Measurements from ENCODE around the gene NCF2. TPM values are rescaled to one million over a fixed set of nuclear protein-coding genes. Genes with fewer than 3 reads are reported as not detected.

NCF2 gene
- total RNA-seq, 1 experiment from 2014 or later = 31.3 TPM

DNA sequence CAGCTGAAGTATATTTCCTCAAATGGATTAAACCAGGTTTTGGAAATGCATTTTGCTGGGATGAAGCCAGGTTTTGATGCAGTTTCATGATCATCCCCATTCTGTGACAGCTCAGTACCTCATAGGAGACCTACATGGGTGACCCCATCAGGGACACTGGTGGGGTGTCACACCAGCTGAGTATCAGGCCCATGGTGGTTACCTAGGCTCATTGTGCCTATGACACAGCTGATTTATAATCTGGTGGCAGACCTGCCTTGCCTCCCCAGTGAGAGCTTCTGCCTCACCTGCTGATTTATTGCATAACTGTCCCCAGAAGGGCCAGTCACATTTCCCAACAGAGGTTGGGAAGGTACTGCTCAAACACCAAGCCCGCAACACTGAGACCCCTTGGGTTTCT, 3.8 kb downstream of the NCF2 start:
- CTCF ChIA-PET = no interaction called here
- no peak overlapping the region for H3K4me2 ChIP-seq (ENCODE audit: low read length)
- peaks cover 12% of the 10 kb centered on the region for H3K4me1 ChIP-seq (ENCODE audit: insufficient read depth, low read length)
- POLR2A ChIA-PET (ENCODE audit: unreplicated experiment) = interaction anchor here (0.6 kb wide), 1 partner anchor 38 kb away, joined by 3 read pairs; no protein-coding TSS in a partner anchor
- H3K9me2 ChIP-seq (replicated peaks; ENCODE audit: low read length) = no peaks in the 10 kb centered on the region
- H3F3A ChIP-seq (ENCODE audit: low read length, unreplicated experiment) = no peaks in the 10 kb centered on the region
- H3K36me3 ChIP-seq (ENCODE audit: low read depth, low read length) = no peaks in the 10 kb centered on the region
- H3K9me3 ChIP-seq (ENCODE audit: low read length) = no peaks in the 10 kb centered on the region
- ATAC-seq (no peak), DNase-seq (no peak)
- no peak overlapping the region for H3K4me3 ChIP-seq (ENCODE audit: low read length)
- no peaks in the 10 kb centered on the region for H3K79me2 ChIP-seq (ENCODE audit: low read length)
- TF ChIP-seq, protein P1, sequence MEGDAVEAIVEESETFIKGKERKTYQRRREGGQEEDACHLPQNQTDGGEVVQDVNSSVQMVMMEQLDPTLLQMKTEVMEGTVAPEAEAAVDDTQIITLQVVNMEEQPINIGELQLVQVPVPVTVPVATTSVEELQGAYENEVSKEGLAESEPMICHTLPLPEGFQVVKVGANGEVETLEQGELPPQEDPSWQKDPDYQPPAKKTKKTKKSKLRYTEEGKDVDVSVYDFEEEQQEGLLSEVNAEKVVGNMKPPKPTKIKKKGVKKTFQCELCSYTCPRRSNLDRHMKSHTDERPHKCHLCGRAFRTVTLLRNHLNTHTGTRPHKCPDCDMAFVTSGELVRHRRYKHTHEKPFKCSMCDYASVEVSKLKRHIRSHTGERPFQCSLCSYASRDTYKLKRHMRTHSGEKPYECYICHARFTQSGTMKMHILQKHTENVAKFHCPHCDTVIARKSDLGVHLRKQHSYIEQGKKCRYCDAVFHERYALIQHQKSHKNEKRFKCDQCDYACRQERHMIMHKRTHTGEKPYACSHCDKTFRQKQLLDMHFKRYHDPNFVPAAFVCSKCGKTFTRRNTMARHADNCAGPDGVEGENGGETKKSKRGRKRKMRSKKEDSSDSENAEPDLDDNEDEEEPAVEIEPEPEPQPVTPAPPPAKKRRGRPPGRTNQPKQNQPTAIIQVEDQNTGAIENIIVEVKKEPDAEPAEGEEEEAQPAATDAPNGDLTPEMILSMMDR (conservative IDR thresholded peaks at IDR 0.05; ENCODE audit: low read depth, low read length) = no peak
- TF ChIP-seq EZH2 (IDR thresholded peaks at IDR 0.05; ENCODE audit: low read length, unreplicated experiment) = no peak
- TF ChIP-seq EZH2phosphoT487 (IDR thresholded peaks at IDR 0.05; ENCODE audit: borderline replicate concordance, low read length) = no peak
- H4K20me1 ChIP-seq (ENCODE audit: low read length) = no peaks in the 10 kb centered on the region
- intact Hi-C loops (cut with micrococcal nuclease) = loop anchor here (5.0 kb wide), 1 partner anchor 629 kb away; no protein-coding TSS in a partner anchor
- no peak overlapping the region for H3K27ac ChIP-seq (ENCODE audit: low read length)
- H3K9ac ChIP-seq (ENCODE audit: low read length) = no peak overlapping the region
- H3K27me3 ChIP-seq (ENCODE audit: low read length) = no peaks in the 10 kb centered on the region
- no TSS peak for BruUV-seq (replicated peaks)
- H2AFZ ChIP-seq (ENCODE audit: low read length) = no peak overlapping the region

DNA sequence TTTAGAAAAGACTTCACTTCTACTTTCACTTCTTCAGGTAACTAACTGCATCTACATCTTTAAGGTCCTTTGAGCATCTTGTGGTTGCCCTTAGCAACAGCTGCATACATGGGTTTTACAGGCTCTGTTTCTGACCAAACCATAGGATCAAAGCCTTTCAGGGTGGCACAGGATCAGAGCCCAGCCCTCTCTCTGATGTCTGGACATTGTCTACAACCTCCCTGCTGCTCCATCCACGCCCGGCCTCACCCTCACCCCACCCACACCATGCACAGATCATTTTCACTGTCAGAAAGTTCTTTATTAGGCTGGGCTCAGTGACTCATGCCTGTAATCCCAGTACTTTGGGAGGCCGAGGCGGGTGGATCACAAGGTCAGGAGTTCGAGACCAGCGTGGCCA, 5.2 kb downstream of the NCF2 start:
- H3K9me2 ChIP-seq (replicated peaks; ENCODE audit: low read length) = no peaks in the 10 kb centered on the region
- H3K9ac ChIP-seq (ENCODE audit: low read length) = no peak overlapping the region
- ChIA-PET POLR2A (ENCODE audit: unreplicated experiment) (no interaction called here), CTCF (no interaction called here)
- DNase-seq = peak; percentile 15
- no peaks in the 10 kb centered on the region for H3K36me3 ChIP-seq (ENCODE audit: low read depth, low read length)
- no peaks in the 10 kb centered on the region for H3K27me3 ChIP-seq (ENCODE audit: low read length)
- H3K4me3 ChIP-seq (ENCODE audit: low read length) = no peak overlapping the region
- BruUV-seq (replicated peaks) = no TSS peak
- H3K9me3 ChIP-seq (ENCODE audit: low read length) = no peaks in the 10 kb centered on the region
- no peak overlapping the region for H2AFZ ChIP-seq (ENCODE audit: low read length)
- no peaks in the 10 kb centered on the region for H3K79me2 ChIP-seq (ENCODE audit: low read length)
- H3F3A ChIP-seq (ENCODE audit: low read length, unreplicated experiment) = no peaks in the 10 kb centered on the region
- peak; percentile 66 for ATAC-seq
- intact Hi-C loops (cut with micrococcal nuclease) = loop anchor here (5.0 kb wide), 1 partner anchor 628 kb away; no protein-coding TSS in a partner anchor
- H4K20me1 ChIP-seq (ENCODE audit: low read length) = no peaks in the 10 kb centered on the region
- peaks cover 7% of the 10 kb centered on the region for H3K4me1 ChIP-seq (ENCODE audit: insufficient read depth, low read length)
- H3K4me2 ChIP-seq (ENCODE audit: low read length) = no peak overlapping the region
- TF ChIP-seq EZH2 (IDR thresholded peaks at IDR 0.05; ENCODE audit: low read length, unreplicated experiment) (no peak), EZH2phosphoT487 (IDR thresholded peaks at IDR 0.05; ENCODE audit: borderline replicate concordance, low read length) (no peak)
- TF ChIP-seq, protein P1 (conservative IDR thresholded peaks at IDR 0.05; ENCODE audit: low read depth, low read length) = no peak
- no peak overlapping the region for H3K27ac ChIP-seq (ENCODE audit: low read length)

DNA sequence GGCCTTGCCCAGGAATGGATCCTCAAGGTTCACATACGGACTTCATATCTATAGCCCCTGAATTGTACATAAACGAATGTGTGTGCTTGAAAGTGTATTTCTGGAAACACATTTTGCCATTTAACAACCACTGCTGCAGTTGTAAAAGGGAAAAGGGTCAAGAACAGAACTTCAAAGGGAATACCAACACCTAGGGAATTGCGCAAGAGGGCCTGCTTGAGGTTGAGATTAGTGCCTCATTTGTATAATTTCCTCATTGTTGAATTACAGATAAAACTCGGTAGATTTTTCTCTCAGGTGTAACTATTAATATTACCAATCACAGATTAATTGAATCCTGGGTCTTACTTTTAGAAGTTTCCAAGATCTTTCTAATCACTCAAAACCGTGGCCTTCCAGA, 6.1 kb downstream of the NCF2 start:
- no peaks in the 10 kb centered on the region for H3K36me3 ChIP-seq (ENCODE audit: low read depth, low read length)

More for the DNA sequence above, 6.1 kb downstream of the NCF2 start:
- intact Hi-C loops (cut with micrococcal nuclease) = no loop called here
- ATAC-seq = no peak
- H3K9me2 ChIP-seq (replicated peaks; ENCODE audit: low read length) = no peaks in the 10 kb centered on the region
- TF ChIP-seq EZH2 (IDR thresholded peaks at IDR 0.05; ENCODE audit: low read length, unreplicated experiment) (no peak), EZH2phosphoT487 (IDR thresholded peaks at IDR 0.05; ENCODE audit: borderline replicate concordance, low read length) (no peak)
- TF ChIP-seq, protein P1 (conservative IDR thresholded peaks at IDR 0.05; ENCODE audit: low read depth, low read length) = no peak
- no peaks in the 10 kb centered on the region for H4K20me1 ChIP-seq (ENCODE audit: low read length)
- no peaks in the 10 kb centered on the region for H3F3A ChIP-seq (ENCODE audit: low read length, unreplicated experiment)
- H3K4me1 ChIP-seq (ENCODE audit: insufficient read depth, low read length) = peaks cover 6% of the 10 kb centered on the region
- no peak overlapping the region for H3K4me3 ChIP-seq (ENCODE audit: low read length)
- H3K9ac ChIP-seq (ENCODE audit: low read length) = no peak overlapping the region
- ChIA-PET POLR2A (ENCODE audit: unreplicated experiment) (no interaction called here), CTCF (no interaction called here)
- H3K27me3 ChIP-seq (ENCODE audit: low read length) = no peaks in the 10 kb centered on the region
- H2AFZ ChIP-seq (ENCODE audit: low read length) = no peak overlapping the region
- H3K4me2 ChIP-seq (ENCODE audit: low read length) = no peak overlapping the region
- DNase-seq = no peak
- no TSS peak for BruUV-seq (replicated peaks)
- no peaks in the 10 kb centered on the region for H3K9me3 ChIP-seq (ENCODE audit: low read length)
- H3K79me2 ChIP-seq (ENCODE audit: low read length) = no peaks in the 10 kb centered on the region
- no peak overlapping the region for H3K27ac ChIP-seq (ENCODE audit: low read length)

All from PC-3 (cell line).